ENCODE results near the gene ARHGEF16. TPM values are rescaled to one million over a fixed set of nuclear protein-coding genes. Genes with fewer than 3 reads are reported as not detected.

ARHGEF16 gene
- polyA plus RNA-seq, 1 of the 3 experiments (the other 2 are of a cell fraction), result 0.18 TPM

DNA sequence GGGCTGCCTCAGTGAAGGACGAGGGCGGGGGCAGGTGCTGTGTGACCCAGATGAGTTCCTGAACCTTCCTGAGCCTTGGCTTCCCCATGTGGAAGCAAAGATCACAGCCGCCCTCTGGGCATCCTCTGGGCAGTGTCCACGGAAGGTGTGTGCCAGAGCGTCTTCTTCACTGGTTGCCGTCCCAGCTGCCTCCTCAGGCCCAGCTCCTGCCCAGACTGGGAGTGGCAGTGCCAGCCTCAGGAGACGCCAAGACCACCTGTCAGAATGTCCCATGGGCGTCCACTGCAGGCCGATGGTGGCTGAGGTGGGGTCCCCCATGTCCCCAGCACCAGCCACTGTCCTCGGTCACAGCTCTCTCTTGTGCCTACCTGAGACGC, 10.2 kb downstream of the ARHGEF16 start:
- Histone ChIP-seq H4K20me1 (ENCODE audit: insufficient read depth) (no peaks in the 10 kb centered on the region), H3K27me3 (ENCODE audit: insufficient read depth) (no peaks in the 10 kb centered on the region), H3K9me3 (no peaks in the 10 kb centered on the region), H3K9ac (no peak overlapping the region), H3K79me2 (ENCODE audit: insufficient read depth) (no peaks in the 10 kb centered on the region), H3K9me2 (no peaks in the 10 kb centered on the region), H3K27ac (ENCODE audit: low read depth in 2 of 2, low read length in 1 of 2) (no peak overlapping the region), H3K4me2 (no peak overlapping the region), H2AFZ (ENCODE audit: low read depth) (no peak overlapping the region), H3K4me3 (ENCODE audit: low read depth in 2 of 2, low read length in 1 of 2) (no peak overlapping the region), H3K36me3 (replicated peaks in 1 of 2; ENCODE audit: control insufficient read depth in 1 of 2, insufficient read depth in 2 of 2, low read length in 1 of 2) (no peaks in the 10 kb centered on the region), H3F3A (replicated peaks; ENCODE audit: insufficient read depth) (no peaks in the 10 kb centered on the region), H3K4me1 (ENCODE audit: control insufficient read depth in 1 of 2, insufficient read depth in 2 of 2, low read depth in 1 of 2, low read length in 1 of 2) (peaks cover 0 to 10% of the 10 kb centered on the region in 2 experiments; a peak in 1 of 4 replicates)
- POLR2A ChIA-PET, result no interaction called here
- CTCF ChIA-PET, result interaction anchor here (1.0 to 9.4 kb wide), 3 partner anchors 11 to 154 kb away, joined by 3 to 114 read pairs (median 5); partner anchors contain the start of gene ARHGEF16
- TF ChIP-seq GATA2 (CRISPR knock-in tag; IDR thresholded peaks at IDR 0.05) (no peak), RXRA (IDR thresholded peaks at IDR 0.05; ENCODE audit: borderline replicate concordance, low read depth) (no peak), NRF1 (IDR thresholded peaks at IDR 0.05; ENCODE audit: low read depth, low read length) (no peak), RFX5 (IDR thresholded peaks at IDR 0.05; ENCODE audit: low read length) (no peak), RCOR1 (IDR thresholded peaks at IDR 0.05; ENCODE audit: low read length) (no peak), TCF12 (IDR thresholded peaks at IDR 0.05) (no peak), ELF1 (IDR thresholded peaks at IDR 0.05) (no peak), JUND (IDR thresholded peaks at IDR 0.05) (no peak), CHD2 (IDR thresholded peaks at IDR 0.05; ENCODE audit: low read length, partially characterized antibody) (no peak), FOXM1 (IDR thresholded peaks at IDR 0.05; ENCODE audit: low read depth) (no peak), POLR2AphosphoS5 (IDR thresholded peaks at IDR 0.05; ENCODE audit: low read depth, low read length) (no peak), FOXJ3 (CRISPR knock-in tag; IDR thresholded peaks at IDR 0.05) (no peak), TEAD4 (IDR thresholded peaks at IDR 0.05; ENCODE audit: borderline replicate concordance, insufficient read depth) (no peak), SMC3 (IDR thresholded peaks at IDR 0.05; ENCODE audit: low read depth, low read length) (no peak), RAD21 (IDR thresholded peaks at IDR 0.05; ENCODE audit: low read length) (no peak)
- TF ChIP-seq, protein P1, sequence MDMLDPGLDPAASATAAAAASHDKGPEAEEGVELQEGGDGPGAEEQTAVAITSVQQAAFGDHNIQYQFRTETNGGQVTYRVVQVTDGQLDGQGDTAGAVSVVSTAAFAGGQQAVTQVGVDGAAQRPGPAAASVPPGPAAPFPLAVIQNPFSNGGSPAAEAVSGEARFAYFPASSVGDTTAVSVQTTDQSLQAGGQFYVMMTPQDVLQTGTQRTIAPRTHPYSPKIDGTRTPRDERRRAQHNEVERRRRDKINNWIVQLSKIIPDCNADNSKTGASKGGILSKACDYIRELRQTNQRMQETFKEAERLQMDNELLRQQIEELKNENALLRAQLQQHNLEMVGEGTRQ (IDR thresholded peaks at IDR 0.05; ENCODE audit: borderline replicate concordance, low read depth, low read length), result no peak
- TF ChIP-seq, protein P2, sequence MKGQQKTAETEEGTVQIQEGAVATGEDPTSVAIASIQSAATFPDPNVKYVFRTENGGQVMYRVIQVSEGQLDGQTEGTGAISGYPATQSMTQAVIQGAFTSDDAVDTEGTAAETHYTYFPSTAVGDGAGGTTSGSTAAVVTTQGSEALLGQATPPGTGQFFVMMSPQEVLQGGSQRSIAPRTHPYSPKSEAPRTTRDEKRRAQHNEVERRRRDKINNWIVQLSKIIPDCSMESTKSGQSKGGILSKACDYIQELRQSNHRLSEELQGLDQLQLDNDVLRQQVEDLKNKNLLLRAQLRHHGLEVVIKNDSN (IDR thresholded peaks at IDR 0.05; ENCODE audit: borderline replicate concordance, low read depth), result no peak
- TF ChIP-seq, protein P3, sequence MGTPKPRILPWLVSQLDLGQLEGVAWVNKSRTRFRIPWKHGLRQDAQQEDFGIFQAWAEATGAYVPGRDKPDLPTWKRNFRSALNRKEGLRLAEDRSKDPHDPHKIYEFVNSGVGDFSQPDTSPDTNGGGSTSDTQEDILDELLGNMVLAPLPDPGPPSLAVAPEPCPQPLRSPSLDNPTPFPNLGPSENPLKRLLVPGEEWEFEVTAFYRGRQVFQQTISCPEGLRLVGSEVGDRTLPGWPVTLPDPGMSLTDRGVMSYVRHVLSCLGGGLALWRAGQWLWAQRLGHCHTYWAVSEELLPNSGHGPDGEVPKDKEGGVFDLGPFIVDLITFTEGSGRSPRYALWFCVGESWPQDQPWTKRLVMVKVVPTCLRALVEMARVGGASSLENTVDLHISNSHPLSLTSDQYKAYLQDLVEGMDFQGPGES (IDR thresholded peaks at IDR 0.05; ENCODE audit: low read depth, low read length), result no peak
- TF ChIP-seq, protein P4, sequence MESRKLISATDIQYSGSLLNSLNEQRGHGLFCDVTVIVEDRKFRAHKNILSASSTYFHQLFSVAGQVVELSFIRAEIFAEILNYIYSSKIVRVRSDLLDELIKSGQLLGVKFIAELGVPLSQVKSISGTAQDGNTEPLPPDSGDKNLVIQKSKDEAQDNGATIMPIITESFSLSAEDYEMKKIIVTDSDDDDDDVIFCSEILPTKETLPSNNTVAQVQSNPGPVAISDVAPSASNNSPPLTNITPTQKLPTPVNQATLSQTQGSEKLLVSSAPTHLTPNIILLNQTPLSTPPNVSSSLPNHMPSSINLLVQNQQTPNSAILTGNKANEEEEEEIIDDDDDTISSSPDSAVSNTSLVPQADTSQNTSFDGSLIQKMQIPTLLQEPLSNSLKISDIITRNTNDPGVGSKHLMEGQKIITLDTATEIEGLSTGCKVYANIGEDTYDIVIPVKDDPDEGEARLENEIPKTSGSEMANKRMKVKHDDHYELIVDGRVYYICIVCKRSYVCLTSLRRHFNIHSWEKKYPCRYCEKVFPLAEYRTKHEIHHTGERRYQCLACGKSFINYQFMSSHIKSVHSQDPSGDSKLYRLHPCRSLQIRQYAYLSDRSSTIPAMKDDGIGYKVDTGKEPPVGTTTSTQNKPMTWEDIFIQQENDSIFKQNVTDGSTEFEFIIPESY (IDR thresholded peaks at IDR 0.05; ENCODE audit: borderline replicate concordance, low read depth), result no peak
- TF ChIP-seq, protein P5, sequence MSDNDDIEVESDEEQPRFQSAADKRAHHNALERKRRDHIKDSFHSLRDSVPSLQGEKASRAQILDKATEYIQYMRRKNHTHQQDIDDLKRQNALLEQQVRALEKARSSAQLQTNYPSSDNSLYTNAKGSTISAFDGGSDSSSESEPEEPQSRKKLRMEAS (IDR thresholded peaks at IDR 0.05; ENCODE audit: low read depth), result no peak
- no peak for DNase-seq
- 18% methylated on average over 2 of the region's 11 CpGs for WGBS (ENCODE audit: low lambda C conversion rate)

All from SK-N-SH (cell line).